GM21723 (cell line): Measurements from ENCODE around the gene NDUFV2.

ENCODE experiments used
- ATAC-seq: cut with Tn5 transposase; IDR thresholded peaks from one replicate; pipeline ENCODE4 v1.9.1; 2021; ENCODE audit warnings: mild to moderate bottlenecking, moderate library complexity; ENCODE audit not compliant: unreplicated experiment

The NDUFV2 gene

GRCh38 chr18:9102508-9103375 lies at the start of gene NDUFV2:
Gene NDUFV2, plus strand, starts transcription at chr18:9102699. Its CDS starts 45 bp downstream, at chr18:9102744.
- peak; percentile 88 for ATAC-seq

DNA sequence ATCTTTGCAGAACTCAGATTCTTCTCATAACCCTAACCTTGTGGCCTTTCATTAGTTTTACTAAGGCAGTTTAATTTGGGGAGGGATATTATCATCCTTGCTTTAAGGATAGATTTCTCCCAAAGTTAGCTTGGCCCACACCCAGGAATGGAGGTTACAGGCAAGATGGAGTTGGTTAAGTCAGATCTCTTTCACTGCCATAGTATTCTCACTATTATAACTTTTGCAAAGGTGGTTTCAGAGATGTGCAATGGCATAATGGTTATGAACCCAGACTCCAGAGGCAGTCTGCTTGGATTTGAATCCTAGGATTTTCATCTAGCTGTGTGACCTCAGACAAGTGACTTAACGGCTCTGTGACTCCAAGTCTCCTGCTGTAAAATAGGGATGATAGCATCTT lies 48.7 kb upstream of the NDUFV2 start:
- ATAC-seq, result no peak

- ATAC-seq, result peak; percentile 54
Measured at GRCh38 chr18:9055185-9055584, 47.3 kb upstream of the NDUFV2 start.

DNA sequence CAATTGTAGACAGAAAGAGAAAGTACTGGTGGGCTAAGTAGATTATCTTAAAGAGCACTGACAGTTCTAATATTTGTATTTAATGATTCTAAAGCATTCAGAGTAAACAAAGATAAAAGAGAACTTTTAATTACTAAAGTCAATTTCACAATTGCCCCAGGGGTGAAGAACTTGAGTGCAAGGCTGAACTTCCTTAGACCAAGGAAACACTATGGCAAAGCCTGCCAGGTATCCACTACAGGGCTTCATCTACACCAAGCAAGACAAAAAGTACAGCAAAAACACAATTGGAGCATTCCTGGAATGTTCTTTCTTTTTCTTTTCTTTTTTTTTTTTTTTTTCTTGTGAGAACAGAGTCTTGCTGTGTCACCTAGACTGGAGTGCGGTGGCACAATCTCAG lies 46.9 kb upstream of the NDUFV2 start:
- no peak for ATAC-seq

DNA sequence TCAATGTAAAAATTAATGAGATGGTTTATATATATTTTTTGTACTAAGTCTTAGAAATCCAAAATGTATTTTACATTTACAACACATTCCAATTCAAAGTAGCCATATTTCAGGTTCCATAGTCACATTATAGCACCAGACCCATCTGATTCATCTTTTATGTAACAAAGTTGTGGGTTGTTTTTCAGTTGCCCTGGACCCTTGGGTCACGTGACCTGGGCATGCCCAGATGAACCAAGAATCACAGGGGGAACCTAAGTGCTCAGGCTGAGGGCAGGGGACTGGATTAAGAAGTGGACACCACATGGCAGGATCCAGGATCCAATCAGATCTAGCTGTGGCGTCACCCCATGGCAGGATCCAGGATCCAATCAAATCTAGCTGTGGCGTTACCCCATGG lies 44.9 kb upstream of the NDUFV2 start:
- ATAC-seq, result no peak

GRCh38 chr18:9058406-9058805 lies 44.1 kb upstream of the NDUFV2 start:
- no peak for ATAC-seq

- no peak for ATAC-seq
Measured at GRCh38 chr18:9062418-9062751, 40.1 kb upstream of the NDUFV2 start.

- no peak for ATAC-seq
Measured at GRCh38 chr18:9065864-9066263, 36.6 kb upstream of the NDUFV2 start.

- peak; percentile 41 for ATAC-seq
Measured at GRCh38 chr18:9066358-9066757, 36.1 kb upstream of the NDUFV2 start.

- peak; percentile 68 for ATAC-seq
Measured at GRCh38 chr18:9066817-9067306, 35.6 kb upstream of the NDUFV2 start.

- ATAC-seq, result no peak
Measured at GRCh38 chr18:9067823-9068222, 34.7 kb upstream of the NDUFV2 start.

DNA sequence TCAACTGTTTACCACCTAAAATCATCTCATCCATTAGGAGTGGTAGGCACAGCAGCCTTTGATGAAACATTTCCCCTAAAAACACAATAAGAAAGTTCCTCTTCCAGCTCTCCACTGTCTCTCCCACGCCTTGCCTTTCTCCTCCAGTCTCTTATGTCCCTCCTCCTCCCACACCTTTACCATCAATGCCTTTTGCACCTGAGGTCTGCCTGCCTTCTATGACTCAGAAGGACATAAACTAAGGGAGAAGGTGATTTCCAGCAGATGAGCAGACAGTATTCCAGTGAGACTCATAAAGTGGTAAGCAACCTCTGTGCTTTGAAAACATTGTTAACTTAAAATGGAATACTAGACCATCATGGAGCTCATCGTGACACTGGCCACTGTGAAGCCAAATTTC lies 34.2 kb upstream of the NDUFV2 start:
- no peak for ATAC-seq

GRCh38 chr18:9069601-9070000 lies 32.9 kb upstream of the NDUFV2 start:
- ATAC-seq, result peak; percentile 25

- no peak for ATAC-seq
Measured at GRCh38 chr18:9070212-9070611, 32.3 kb upstream of the NDUFV2 start.

- no peak for ATAC-seq
Measured at GRCh38 chr18:9079818-9080528, 22.5 kb upstream of the NDUFV2 start.

DNA sequence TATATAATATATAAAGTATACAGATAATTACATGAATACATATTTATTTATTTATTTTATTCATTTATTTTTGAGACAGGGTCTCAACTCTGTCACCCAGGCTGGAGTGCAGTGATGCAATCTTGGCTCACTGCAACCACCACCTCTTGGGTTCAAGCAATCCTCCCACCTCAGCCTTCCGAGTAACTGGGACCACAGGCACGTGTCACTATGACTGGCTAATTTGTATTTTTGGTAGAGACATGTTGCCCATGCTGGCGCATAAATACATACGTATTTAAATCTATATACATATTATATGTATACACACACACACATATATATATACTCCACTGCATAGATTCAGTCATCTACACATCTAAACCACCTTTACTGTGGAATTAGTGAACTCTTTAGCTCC lies 20.6 kb upstream of the NDUFV2 start:
- ATAC-seq, result no peak

DNA sequence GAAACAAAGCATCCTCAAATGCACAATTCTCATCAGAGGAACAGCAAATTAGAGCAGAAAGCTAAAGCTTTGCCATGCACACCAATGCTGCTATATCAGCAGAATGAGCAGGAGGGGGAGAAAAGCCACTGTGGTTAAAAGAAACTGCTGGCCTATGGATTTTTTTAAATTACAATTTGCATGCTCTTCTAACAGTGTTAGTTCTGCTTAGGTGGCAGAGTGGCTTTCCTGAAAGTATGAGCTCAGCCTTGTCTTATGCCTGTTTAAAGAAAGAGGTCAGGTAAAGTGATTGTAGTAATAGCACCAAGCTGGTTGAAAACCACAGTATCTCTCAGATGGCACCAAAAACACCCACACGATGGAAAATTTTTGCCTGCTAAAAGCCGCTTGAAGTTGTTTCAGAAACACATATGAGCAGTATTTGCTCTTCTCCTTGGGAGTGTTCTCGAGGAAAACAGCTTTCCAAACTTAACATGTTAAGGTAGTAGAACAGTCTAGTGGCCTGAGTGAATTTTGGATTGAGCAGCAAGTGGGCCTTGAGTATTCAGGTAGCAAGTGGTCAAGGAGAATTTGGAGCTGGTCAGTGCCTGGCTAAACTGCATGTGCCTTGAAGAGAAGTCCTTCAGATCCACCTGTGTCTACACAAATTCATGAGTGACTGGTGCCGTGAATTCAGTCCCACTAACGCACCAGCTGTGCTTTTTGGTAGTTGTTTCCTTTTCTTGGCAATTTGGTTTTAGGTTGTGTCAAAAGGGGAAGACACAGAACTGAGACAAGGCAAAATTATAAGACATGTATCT lies 19.6 kb upstream of the NDUFV2 start:
- peak; percentile 88 for ATAC-seq

DNA sequence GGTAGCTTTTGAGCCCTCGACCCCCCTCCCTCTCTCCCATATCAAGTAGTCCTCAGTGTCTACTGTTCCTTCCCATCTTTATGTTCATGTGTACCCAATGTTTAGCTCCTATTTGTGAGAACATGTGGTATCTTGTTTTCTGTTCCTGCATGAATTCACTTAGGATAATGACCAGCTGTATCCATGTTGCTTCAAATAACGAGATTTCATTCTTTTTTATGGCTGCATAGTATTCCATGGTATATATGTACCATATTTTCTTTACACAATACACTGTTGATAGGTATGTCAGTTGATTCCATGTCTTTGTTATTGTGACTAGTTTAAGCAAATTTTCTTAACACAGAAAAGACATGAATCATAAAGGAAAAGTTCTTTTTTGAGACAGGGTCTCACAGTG lies 16.5 kb upstream of the NDUFV2 start:
- ATAC-seq, result no peak

GRCh38 chr18:9086624-9087023 lies 15.9 kb upstream of the NDUFV2 start:
- no peak for ATAC-seq

GRCh38 chr18:9087144-9087543 lies 15.4 kb upstream of the NDUFV2 start:
- no peak for ATAC-seq

DNA sequence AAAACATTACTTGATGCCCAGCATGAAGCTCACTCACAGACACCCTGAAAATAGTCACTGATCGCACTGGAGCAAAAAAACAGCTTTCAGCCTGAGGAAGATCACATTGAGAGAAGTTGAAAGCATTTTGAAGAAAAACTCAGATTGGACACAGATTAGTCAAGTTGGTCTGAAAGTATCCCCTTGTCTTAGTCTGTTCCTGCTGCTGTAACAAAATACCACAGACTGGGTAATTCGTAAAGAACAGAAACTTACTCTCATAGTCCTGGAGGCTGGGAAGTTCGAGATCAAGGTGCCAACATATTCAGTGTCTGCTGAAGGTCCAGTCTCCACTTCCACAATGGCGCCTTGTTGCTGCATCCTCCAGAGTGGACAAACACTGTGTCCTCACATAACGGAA lies 14.2 kb upstream of the NDUFV2 start:
- no peak for ATAC-seq
